HG02973 (cell line): ENCODE measurements around the gene SHOC1.
A peak's percentile ranks its signal among the peaks of the same experiment; 100 is the strongest.
"Not testable (repeated sequence)": the region's sequence is repeated elsewhere in the genome, so short reads cannot be mapped to it uniquely, and the experiment has no call there.

Source experiments
- ATAC-seq: cut with Tn5 transposase; IDR thresholded peaks from one replicate; pipeline ENCODE4 v1.9.1; 2021; ENCODE audit warnings: moderate library complexity; ENCODE audit not compliant: unreplicated experiment

The SHOC1 gene

DNA sequence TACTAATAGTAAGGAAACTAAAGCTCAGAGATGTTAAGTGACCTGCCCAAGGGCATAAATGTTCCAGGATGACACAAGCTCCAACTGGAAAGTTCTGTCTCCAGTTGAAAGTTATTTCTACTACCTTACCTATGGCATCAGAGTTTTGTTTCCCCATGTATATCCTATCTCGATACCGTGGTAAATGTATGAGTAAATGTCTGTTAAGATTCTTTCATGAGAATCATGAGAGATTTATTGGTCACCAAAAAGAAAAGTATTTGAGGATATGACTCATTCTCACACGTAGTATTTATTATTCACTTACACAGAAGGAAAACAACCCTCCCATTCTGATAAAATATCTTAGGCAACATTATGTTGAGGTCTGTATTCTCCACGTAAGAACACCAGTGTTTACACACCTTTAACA lies 11.1 kb upstream of the SHOC1 start:
- no peak for ATAC-seq

DNA sequence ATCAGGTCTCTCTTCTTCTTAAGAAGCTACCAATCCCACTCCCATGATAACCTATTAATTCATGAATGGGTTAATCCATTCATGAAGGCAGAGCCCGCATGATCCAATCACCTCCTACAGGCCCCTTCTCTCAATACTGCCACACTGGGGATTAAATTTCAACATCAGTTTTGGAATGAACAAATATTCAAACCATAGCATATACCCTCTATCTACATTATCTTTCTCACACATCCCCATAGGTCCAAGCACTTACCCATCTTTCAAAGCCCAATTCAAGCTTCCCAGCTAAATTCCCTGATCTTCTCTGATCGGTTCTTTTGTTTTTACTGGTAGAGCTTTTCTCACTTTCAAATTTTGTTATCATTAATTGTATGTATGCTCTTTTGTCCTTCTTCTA lies 10.5 kb upstream of the SHOC1 start:
- ATAC-seq, result no peak

DNA sequence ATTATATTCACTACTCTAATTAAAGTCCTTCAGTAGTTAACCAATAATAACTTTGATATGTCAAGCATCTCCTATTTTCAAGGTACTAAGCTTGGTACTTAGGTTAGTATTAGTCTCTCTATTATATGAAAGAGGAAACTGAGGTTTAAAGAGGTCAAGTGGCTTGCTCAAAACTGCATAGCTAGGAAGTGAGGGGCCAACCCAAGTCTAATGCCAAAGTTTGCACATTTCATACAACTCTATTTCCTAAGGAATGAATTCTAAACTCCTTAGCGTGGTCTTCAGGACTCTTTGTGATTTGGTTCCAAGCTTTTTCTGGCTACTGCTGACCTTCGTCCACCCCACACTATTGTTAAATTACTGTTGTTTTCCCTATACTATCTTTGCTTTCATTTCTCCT lies 9.9 kb upstream of the SHOC1 start:
- ATAC-seq, result no peak

DNA sequence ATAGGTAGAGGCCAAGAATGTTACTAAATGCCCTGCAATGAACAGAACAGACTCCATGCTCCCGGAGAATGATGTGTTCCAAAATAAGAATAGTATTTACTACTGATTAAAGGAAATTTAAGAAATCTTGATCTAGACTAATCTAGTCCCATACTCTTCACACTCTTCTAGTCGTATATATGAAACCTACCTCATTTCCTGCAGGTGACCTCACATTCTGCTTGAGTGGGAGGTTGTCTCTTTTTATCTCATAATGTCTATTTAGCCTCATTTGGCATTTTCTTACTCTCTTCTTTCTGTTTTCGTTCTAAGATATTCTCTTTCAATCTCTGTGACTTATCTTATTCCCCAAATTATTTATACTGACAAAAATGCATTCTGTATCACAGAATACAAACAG lies 9.2 kb upstream of the SHOC1 start:
- peak; percentile 59 for ATAC-seq

DNA sequence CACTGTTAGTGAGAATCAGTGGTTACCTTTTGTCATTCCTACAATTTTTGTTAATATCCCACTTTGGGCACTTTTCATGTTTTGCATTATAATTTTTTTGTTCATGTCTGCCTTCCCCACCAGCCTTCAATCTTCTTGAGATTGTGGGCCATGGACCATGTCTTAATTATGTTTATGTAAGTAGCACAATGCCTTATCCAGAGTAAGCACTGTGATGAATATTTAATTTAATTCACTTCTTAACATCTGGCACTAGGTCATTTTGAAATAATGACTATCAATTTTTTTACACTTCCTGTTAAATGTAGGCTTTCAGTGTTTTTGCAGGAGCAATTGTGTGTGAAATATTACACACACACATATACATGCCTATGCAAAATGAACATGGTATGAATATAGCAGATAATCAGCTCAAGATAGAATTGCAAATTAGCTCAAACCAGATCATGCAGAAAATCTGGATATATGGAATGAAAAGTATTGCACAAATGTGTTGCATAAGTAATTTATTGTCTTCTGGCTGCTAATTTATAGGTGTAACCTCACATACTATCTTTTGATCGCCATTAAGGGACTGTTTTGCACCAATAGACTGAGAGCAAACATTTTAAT lies 5.3 kb upstream of the SHOC1 start:
- no peak for ATAC-seq

DNA sequence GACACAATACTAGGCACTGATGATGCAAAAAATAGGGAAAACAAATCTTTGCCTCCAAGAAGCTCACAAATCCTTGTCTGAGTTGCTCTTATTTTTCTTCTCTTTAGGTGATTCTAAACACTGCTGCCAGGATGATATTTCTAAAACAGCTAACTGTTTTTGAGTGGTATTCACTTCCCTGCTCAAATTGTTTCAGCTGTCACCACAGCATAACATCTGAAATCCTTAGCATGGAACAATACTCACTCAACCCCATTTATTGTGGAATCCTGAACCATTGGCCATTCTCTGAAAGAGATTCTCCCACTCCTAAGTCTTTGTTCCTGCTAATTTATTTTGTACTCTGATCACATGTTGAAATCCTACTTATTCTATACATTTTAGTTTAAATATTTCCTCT lies 4.8 kb upstream of the SHOC1 start:
- no peak for ATAC-seq

DNA sequence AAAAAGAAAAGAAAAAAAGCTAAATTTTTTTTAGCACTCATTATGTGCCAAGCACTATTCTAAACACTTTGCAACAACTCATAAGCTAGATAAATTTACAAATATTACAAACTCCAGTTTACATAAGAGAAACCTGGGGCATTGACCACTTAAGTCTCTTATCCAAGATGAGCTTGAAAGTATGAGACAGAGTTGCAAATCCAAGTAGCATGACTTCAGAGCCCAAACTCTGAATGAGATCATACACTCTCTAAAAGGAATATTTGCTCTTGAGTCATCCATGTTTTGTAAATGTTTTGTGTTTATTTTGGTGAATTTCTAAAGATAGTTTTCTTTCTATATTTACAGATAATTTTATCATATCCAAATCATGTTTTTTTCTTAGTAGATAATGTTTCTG lies 4.0 kb upstream of the SHOC1 start:
- no peak for ATAC-seq

DNA sequence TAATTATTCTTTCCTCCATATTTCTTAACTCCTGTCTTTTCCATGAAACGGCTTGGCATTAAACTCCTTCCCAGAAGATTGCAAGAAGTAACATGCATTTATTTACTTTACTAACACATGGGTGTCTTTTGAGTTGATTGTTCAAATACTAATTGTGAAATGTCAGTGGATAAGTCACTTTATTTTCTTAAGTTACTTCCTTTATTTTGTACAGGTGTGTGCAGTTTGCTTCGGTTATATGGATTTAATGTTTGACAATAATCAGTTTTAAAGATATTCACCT lies 761 bp upstream of the SHOC1 start:
- ATAC-seq, result no peak

DNA sequence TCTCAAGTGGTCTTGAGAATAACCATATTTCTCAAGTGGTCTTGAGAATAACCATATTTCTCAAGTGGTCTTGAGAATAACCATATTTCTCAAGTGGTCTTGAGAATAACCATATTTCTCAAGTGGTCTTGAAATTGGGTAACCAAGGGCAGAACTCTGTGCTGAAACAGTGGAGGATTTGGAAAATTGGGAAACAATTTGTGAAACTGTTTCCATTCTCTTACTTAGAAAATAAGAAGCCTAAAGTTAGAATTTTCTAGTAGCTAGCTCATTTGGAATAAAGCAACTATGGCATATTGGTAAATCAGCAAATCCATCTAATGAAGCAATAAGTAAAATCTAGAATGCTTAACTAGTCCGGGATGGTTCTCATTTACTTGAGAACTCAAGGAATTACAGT lies 2.9 kb downstream of the SHOC1 start:
- not testable (repeated sequence) for ATAC-seq

DNA sequence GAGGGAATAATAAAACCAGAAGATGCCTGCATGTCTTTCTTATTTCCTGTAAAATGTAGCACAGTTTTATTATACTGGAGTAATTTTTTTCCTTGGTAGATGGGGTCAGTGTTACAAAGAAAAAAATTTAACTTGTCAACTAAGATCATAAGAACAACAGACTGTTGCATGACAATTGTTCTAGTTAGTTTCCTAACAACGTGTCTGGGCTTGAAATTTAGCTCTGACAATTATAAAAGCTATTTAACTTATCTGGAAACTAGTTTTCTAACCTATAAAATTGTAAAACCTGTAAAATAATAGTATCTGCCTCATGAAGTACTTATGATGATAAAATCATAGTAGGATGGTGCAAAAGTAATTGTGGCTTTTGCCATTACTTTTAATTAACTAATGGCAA lies 4.9 kb downstream of the SHOC1 start:
- ATAC-seq, result no peak

DNA sequence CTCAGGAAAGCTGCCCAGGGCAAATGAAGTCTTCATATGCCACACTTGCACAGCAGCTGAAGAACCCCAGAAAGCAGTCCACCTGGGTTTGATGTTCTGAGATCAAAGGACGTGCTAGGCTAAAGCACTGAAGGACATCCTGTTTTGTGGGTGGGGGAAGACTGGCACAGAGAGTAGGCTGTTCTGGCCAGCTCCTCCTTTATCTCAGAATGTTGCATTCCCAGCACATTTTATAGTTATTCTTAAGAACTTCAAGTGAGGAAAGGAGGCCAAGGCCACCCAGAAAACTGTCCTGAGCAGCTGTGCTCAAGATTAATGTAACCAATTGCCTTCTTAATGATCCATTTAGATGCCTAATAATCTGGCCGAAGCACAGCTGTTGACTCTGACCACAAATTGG lies 10.9 kb downstream of the SHOC1 start:
- ATAC-seq, result no peak

DNA sequence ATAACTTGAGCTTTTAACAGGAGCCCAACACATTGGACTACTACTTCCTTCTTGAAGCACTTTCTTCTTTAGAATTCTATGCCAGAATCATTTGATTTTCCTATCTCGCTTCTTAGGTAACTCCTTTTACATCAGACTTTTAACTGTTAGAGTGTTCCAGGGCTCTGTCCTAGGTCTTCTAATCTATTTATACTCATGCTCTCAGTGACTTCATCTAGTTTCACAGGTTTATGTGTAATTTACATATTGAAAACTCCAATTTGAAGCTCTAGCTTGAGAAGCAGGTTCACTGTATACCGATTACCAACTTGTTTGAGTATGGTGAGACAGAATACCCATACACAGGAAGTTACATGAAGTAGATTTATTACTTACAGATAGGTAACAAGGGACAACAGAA lies 11.3 kb downstream of the SHOC1 start:
- ATAC-seq, result no peak

DNA sequence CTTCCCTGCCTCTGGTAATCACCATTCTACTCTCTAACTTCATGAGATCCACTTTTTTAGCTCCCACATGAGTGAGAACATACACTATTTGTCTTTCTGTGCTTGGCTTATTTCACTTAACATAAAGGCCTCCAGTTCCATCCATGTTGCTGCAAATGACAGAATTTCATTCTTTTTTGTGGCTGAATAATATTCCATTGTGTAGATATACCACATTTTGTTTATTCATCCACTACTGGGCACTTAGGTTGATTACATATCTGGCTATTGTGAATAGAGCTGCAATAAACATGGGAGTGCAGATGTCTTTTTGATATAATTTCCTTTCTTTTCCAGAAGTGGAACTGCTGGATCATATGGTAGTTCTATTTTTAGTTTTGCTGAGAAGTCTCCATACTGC lies 28.7 kb downstream of the SHOC1 start:
- ATAC-seq, result no peak

DNA sequence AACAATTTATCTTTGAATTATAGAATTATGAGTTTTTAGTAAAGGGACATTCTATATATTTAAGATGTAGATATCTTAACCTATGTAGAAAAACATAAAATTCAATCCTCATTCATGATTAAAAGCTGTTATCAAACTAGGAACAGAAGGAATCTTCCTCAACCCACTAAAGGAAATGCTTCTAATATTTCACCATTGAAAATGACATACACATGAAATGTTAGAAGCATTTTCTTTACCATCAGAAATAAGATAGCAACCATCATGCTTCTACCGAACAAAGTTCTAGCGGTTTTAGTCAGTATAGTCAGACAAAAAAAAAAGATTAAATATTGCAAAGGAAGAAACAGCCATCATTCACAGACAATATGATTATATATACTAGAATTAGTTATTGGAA lies 32.2 kb downstream of the SHOC1 start:
- ATAC-seq, result no peak

DNA sequence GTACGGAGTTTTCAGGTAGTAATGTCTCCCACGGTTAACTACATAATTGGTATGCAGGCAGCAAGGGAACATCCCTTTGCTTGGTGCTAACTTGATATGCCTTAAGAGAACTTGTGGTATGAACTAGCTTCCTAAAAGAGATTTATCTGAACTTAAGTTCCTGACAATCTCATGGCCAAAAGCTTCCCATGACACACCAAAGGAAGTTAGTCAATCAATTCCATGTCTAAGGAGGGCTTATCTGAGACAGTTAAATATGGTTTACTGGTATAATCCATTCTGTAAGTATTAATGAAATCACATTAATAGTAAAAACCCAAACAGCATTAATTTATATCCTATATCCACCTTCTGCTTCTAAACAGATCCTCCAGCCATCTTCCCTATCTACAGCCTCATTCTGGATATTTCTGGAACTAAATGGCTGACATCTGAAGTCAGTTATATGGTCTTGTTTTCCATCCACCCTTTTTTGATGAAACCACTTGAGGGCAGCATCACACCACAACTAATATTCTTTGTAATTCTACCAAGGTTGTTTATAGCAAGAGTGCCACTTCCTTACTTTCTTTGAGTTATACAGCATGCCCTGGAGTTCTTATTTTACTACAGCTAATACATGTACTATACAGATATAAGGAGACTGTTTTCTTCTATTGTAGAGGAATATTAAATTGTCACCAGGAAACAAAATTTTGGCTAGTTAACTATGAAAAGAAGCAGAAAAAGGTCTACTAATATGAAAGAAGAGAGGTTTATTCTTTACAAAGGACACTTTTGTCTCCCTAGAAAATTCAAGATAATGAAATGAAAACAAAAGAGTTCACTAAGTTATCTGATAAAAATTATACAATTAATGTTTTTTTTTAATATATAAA lies 34.7 kb downstream of the SHOC1 start:
- ATAC-seq, result peak; percentile 72

DNA sequence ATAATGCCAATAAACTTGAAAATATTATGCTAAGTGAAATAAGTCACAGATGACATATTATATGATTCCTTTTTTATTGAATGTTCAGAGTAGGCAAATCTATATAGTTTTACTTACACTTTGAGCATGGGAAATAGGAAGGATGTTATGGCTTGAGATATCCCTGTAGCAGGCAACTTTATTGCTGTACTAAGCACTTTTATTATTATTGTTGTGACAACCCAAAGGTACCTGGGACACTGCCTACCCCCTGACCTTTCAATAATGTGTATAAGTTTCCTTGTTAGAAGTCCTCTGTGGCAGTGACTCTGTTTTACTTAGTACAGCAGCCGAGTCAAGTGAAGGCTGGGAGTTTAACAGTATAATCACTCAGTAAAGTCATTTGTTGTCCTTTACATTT lies 39.9 kb downstream of the SHOC1 start:
- no peak for ATAC-seq

DNA sequence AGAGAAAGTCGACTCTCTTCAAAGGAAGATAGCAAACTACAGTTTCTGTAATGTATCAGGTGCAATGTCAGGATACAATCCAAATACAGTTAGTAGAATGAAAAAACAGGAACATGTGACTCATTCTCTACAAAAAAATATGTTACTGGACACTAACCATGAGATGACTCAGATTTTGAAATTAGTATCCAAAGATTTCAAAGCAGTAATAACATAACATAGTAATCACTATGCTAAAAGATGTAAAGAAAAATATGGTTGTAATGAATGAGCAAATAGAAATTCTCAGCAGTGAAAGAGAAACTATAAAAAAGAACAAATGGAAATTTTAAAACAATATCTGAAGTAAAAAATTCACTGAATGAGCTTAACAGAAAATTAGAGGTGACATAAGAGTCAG lies 42.3 kb downstream of the SHOC1 start:
- no peak for ATAC-seq
